HG03521 (cell line): Measurements from ENCODE around the gene ITGB6.
A peak's percentile ranks its signal among the peaks of the same experiment; 100 is the strongest.

Experiments used
- ATAC-seq: cut with Tn5 transposase; IDR thresholded peaks from one replicate; pipeline ENCODE4 v1.9.1; 2021; ENCODE audit warnings: mild to moderate bottlenecking, moderate library complexity; ENCODE audit not compliant: unreplicated experiment

ITGB6 gene

DNA sequence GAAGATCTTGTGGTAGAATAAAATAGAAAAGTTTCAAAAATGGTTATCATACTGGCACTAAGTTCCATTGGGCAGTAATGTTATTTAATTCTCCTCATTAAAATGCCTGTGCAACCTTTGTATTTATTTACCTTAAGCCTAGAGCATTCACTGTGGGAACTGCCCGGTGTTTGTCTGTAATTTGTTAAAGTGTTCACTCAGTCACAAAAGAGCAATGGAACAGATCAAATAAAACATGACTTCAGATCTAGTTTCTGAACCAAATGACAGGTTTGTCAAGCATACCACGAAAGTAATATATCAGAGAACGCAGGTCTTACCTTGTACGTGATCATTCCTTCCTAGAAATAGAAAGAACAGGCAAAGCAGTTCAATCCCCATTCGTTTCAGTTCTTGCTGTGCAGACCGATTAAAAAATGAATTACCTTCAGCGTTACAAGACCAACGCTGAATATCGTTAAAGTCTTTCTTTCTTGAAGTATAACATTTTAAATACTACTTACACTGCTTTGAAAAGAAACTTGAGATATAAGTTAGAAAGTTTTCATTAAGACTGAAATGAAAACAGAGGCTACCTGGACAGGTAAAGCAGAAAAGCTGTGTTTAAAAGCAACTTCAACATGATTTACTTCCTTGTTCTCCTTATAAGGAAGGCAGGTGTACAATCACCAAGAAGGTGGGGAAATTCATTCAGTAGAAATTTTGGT is at the start of gene ITGB6:
Gene ITGB6, minus strand, starts transcription at position 590 of the 707 bp plus-strand sequence. Its CDS starts 209 bp downstream, at position 381.
- no peak for ATAC-seq

- ATAC-seq, result no peak
Observed at GRCh38 chr2:160247296-160248035, 47.4 kb upstream of the ITGB6 start.

GRCh38 chr2:160246356-160246755 is 46.3 kb upstream of the ITGB6 start:
- ATAC-seq, result no peak

DNA sequence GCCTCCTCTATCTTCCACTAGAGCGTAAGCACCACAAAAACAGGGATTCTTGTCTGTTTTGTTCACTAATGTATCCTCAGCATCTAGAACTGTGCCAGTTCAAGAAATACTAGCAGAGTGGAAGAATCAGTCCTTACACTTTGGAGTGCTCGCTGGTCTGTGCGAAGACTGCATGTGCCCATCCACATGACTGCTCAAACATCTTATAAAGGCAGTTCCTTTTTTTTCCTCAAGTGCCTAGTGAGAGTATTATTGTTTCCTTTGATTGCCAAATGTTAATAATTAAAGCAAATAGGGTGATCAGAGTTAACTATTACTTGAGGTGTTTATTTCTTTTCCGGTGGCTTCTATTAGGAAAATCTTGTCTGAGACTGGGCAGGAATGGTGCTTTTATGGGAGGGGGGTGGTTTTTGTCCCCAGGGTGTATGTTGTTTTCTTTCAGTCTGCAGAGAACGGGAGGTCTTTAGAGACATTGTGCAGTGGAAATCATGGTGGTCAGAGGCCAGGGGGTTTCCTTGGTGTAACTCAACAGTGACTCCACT is 45.6 kb upstream of the ITGB6 start:
- no peak for ATAC-seq

DNA sequence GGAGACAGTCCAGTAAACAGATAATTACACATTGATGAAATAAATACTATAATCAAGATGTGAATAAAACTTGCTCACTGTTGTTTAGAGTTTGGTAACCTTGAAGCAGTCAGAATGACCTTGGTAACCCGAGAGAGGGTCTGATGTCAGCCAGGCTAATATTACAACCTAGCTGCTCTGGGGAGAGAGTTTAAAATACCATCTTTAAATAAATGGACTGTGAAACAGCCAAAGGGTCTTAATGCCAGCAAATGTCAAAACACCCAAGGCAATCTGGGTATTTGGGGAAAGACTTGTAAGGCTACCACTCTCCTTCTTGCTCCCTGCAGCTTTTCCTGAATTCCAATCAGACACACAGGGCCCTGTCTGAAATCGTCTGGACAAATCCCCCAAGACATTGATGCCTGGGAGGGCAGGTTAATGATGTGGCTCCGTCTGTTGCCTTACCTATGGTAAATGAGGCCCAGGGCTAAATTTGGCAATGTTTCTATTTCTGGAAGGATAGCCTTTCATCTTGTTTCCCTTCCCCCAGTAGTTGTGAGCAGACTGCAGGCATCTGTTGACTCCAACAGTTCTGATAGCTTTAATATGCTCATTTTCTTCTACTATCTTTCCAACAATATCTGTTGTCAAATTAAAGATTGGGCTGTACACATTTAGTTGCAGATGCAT is 43.0 kb upstream of the ITGB6 start:
- no peak for ATAC-seq

DNA sequence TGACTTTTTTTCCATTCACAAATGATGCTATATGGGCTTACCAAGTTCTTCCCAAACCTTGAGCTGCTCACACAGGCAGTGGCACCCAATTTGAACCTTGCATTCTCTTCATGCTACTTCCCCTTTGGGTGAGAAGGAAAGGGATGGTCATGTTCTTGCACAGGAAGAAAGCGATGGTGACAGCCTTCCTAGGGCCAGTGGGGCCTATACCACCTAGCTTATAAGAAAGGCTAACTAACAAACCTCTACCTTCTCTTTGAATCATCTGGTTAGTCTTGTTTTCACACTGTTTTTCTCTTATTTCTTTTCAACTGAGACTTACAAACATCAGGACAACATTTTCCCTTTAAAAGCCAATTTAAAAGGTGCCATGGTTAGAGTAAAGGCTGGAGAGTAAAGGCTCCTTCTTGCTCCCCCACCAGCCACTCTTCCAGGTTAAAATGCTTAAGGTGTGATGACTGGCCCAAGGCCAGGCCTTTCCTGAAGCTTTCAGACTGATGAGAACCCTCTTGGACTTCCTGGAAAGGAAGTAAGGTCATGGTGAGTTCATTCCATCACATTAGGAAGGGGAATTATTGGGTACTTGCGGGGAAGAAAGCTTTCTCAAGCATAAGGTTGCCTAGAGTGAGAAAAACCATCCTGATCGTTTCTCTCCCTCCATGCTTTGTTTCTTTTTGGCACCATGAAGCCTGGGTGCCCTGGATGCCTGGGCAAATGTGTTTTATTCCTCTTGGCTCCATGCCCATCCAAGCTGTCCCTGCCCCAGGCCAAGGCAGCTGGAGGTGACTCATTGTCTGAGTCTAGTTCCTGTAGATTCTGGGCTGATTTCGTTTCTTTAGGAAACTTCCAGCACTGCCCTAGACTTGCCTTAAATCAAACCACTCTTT is 41.4 kb upstream of the ITGB6 start:
- no peak for ATAC-seq

DNA sequence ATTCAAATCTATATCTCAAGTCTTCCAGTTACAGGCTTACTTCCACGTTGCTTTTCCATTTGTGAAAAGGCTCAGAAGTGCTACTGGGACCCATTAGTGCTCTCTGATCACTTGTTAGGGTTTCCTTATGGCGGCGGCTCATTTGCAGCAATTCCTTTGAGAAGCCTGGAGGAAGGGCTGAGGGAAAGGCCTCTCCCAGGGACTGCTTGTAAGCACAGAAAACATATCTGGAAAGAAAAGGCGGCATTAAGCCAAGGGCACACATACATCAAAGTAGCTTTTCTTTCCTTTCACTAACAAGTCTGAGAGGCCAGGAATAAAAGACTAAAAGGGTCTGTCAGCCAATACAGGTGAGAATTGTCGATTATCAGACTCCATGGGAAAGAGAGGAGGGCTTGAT is 39.4 kb upstream of the ITGB6 start:
- no peak for ATAC-seq

- ATAC-seq, result no peak
Observed at GRCh38 chr2:160238392-160238791, 38.3 kb upstream of the ITGB6 start.

GRCh38 chr2:160232905-160233475 is 32.9 kb upstream of the ITGB6 start:
- ATAC-seq, result no peak

DNA sequence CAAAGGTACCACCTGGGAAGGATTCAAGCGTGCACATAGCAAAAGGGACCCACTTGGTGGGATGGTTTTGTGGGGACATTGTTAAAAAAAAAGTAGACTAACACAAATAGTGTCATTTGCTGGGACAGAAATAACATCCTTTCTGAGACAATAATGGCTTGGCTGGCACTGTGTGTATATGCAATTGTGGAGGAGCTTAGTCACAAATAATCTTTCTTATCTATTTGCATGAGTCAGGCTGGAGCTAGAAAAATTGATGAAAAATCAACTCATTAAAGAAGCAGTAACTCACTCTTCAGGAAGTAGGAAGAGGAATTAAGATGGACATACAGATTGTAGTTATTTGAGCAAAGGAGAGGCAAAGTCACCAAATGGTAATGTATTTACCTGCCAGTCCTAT is 29.5 kb upstream of the ITGB6 start:
- ATAC-seq, result no peak

GRCh38 chr2:160228141-160228917 is 28.3 kb upstream of the ITGB6 start:
- ATAC-seq, result no peak

DNA sequence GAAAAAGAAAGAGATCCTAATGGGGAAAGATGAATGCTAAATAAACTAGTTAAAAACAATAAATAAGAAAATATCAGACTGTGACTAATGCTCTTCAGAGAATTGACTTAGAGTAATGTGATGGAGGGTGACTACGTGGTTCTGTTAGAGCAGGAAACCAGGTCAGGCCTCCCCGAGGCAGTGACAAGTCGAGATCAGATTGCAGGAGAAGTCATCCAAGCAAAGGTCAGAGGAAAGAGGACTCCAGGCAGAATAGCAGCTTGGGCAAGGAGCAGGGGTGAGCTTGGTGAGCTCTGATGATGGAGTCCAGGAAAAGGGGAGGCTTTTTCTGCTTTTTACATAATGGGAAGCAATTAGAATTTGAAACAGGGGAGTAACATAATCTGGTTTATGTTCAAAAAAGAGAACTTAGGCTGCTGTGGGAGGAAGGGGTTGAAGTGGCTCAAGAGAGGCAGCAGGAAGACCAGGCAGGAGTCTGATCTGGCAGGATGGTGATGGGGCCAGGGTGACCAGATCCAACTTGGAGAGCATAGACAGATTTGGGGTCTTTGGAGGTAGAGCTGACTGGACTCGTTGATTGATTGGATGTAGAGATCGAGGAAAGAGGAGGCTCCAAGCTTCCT is 27.3 kb upstream of the ITGB6 start:
- ATAC-seq, result no peak

GRCh38 chr2:160226367-160226766 is 26.3 kb upstream of the ITGB6 start:
- ATAC-seq, result no peak

GRCh38 chr2:160225722-160226121 is 25.6 kb upstream of the ITGB6 start:
- ATAC-seq, result no peak

DNA sequence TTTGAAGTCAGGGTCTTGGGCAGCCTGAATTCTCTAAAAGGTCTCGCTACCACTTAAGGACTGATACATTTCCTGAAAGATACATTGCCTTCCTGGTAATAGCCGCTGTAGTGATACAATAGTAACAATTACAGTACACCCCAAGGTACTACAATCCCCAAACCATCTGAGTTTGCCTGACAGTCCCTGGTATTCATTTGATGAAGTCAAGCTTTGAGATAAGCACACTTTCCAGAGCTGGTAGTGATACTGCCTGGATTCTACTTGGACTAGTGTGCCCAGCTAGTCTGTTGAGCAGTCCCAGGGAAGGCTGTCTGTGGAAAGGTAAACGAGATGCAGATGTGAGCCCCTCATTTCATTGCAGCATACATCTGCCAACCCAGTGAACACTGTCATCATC is 24.4 kb upstream of the ITGB6 start:
- no peak for ATAC-seq

DNA sequence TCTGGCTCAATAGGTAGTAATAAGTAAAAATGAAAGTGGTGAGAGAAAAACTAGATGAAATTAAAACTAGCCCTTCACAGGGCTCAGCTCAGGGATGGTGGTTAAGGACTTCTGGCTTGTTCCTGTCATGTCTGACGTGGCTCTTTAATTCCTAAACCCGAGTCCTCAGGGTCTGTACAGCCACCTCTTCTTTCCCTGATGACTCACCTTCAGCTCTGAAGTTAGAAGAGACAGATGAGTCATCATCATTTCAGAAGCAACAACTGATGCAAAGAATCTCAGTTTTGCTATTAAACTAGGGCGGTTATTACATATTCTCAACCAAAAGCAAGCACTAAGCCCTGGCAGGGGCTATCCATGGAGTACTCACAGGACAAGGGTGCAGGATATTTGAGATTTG is 24.0 kb upstream of the ITGB6 start:
- peak; percentile 90 for ATAC-seq

GRCh38 chr2:160223560-160223959 is 23.5 kb upstream of the ITGB6 start:
- ATAC-seq, result no peak

DNA sequence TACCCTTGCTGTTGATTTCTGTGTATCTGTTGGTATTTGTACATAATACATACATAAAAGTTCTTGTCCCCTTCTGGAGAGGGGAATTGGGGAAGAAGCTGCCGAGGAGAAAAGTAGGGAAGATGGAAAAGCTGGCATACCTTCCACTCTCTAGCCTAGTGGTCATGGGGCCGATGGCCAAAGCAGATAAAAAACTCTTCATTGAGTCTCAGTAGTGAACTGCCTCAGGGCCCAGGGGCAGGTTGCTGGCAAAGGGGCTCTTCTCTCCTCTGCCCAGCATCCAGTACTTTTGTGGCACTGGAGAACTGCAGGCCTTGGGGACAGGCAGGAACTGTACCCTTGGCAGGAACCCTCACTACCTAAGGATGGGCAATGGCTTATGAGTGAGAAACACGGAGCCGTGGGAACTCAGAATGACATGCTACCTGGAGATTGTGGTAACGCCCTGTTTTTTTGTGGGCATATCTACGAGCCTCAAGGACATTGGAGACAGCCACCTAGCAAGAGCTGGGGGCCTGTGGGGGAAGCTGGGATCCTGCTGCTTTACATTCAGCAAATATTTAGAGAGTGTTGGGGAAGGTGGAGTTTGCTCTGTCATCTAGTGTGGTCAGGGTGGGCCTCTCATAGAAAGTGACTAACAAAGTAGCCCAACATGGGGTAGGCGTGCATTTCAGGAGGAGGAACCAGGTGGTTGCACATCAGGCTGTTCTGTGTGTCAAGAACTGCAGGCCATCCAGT is 22.6 kb upstream of the ITGB6 start:
- ATAC-seq, result no peak
